NCI-H446 treated with DMSO at 0.1 percent for 48 hours (cell line): Measurements from ENCODE around the gene AHRR.

Experiments
- DNase-seq: peaks from one replicate; lab custom pipeline; 2025; lab: John Stamatoyannopoulos, UW

AHRR gene

DNA sequence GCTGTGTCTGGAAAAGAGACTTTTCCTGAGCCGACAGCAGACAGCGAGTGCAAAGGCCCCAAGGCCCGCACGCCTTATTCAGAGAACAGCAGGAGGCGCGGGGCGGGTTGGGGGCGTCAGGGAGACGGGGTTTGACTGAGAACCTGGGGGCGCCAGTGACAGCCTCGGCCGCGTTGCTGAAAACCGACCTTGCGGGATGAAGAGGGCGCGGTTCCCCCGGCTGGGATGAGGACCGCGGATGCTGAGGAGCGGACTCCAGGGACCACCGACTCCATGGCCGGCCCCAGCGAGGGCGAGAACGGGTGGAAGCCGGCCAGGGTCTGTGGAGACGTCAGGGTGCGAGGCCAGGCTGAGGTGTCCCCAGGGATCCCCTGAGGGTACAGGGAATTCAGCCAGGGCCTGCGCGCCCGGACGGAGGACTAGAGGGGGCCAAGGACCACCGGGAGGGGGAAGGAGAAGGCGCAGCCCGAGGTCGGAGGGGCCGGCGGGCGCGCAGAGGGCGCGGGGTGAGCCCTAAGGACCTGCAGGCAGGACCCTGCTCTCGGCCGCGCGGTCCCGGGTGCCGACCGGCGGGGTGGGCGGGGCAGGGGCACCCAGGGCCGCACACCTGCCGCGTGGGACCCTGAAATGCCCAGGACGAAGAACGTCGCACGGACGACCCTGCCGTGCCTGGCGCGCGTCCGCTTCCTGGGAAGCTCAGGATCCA is 837 bp upstream of the AHRR start:
- no peak for DNase-seq

DNA sequence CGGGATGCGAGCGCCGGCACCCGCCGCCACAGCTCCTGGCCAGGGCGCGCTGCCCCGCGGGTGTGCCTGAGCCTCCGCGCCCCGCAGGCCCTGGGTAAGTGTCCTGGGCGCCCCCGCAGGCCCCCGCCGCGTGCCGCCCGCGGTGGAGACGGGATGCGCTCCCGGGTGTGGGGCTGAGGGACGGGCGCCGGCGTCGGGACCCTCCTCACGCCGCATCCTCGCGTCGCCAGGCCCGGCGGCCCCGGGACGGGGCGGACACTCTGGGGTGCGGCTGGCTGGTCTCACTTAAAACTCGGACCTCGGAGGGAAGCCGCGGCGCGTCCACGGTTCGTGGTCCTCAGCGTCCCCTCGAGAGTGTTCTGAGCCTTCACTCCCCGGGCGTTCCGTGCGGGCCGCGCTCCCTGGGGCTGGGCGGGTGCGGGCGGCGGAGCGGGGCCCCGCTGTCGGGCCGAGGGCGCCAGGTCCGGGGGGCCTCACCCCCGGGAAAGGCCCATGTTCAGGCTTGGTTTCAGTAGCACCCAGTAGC is 275 bp downstream of the AHRR start:
- DNase-seq = no peak

DNA sequence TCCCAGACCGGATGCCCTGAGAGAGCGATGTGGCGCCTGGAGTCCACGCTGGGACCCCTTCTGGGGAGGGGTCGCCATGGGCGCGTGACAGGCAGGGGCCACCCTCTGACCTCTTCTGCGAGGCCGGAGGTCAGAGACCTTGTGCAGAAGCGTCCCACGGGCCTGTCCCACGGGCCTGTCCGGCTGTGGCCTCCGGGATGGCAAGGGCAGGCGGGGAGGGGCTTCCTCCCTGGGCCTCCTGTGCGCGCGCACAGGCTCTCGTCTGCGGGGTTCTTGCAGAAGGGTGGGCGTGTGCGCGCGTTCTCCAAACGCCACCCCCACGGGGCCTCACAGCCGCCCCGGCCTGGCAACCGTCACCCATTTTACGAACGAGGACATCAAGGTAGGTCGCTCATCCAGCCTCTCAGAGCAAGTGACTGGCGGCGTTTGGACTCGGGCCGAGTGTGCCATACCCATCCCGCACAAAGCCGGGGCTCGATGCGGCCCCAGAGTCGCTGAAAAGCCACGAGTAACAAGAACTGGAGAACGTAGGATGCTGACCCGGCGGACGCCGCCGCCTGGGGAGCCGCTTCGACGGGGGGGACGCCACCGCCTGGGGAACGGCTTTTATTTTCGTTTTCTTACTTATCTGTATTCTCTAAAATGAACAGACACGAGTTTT is 897 bp downstream of the AHRR start:
- DNase-seq = no peak

DNA sequence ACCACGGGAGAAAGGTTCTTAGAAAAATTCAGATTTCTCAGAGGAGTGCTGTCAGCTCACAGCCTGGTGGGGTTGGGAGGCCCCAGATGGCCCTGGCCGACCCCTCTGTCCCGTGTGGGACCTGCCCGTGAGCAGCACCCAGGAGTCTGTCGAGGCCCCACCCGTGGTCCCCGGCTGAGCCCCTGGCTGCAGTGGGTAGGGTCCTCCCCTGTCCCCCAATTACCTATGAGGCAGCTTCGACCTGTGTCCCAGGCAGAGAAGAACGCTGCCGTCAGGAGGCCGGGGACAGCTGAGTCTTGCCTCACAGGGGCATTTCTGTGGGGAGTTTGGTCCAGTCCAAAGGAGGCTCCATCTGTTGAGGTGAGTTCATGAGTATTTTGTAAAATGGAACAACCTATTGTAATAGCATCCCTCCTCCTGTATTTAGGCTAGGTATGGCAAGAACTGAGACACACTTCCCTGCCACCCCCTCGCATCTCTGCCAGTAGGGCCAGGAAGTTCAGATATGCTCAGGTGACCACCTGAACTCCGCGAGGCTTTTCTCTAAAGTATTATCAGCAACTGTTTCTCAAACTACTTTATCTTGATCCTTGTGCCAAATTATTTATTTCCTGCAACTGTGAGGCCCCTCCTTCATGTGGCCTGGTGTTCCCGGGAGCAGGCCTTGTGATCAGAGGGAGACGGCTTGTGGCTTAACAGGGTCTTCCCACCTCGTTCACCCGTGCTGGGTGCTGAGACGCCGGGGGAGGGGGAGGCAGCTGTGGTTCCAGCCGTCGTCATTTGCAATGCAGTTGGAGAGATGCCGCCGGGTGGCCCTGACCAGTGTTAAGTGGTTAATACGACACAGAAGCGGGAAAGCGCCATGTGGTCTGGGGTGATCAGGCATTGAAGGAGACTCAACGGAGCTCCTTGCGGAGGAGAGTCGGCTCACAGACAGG is 1.7 kb downstream of the AHRR start:
- no peak for DNase-seq

DNA sequence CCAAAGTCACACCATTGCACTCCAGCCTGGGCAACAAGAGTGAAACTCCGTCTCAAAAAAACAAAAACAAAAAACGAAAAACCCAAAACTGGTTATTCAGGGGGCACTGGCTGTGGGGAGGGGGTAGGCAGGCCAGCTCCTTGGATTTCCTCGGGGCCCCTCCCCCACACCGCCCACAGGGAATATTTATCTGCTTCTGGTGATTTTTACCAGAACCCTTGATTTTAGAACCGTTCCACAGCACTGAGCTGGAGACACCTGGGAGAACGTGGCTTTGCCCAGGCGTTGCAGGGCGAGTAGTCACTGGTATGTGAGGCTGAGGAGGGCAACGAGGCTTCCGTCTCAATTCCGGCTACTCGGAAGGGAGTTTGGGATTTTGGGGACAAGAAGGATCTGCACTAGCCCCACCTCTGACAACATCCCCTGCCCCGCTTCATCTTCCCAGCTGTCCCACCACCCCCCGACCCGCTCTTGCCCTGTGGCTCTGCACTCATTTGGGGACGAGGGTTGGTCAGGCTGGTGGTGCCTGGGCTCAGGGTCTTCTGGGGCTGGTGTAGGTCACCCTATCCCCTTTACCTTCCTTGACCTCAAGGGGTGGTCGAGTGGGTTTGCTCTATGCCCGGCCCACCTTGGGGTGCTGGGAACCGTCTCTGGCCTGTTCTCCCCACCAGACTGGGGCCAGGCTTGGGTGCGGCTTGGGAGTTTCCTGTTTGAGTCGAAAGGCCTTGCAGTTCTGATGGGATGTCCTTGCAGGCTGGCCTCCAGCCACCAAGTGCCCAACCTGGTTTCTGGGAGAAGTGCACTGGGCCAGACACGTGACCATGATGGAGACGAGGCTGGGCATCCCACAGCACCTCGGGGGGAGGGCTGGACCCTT is 3.5 kb downstream of the AHRR start:
- DNase-seq = no peak

DNA sequence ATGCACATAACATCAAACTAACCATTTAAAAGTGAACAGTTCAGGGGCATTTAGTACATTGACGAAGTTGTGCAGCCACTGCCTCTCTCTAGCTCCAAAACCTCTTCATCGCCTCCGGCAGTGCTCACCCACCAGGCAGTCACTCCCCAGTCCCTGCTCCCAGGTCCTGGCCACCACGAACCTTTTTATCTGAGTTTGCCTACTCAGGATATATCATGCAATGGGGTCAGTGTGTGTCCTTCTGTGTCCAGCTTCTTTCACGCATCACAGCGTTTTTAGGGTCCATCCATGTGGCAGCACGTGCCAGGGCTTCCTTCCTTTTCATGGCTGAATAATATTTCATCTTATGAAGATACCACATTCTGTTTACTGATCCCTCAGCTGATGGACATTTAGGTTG is 4.6 kb downstream of the AHRR start:
- DNase-seq = no peak

DNA sequence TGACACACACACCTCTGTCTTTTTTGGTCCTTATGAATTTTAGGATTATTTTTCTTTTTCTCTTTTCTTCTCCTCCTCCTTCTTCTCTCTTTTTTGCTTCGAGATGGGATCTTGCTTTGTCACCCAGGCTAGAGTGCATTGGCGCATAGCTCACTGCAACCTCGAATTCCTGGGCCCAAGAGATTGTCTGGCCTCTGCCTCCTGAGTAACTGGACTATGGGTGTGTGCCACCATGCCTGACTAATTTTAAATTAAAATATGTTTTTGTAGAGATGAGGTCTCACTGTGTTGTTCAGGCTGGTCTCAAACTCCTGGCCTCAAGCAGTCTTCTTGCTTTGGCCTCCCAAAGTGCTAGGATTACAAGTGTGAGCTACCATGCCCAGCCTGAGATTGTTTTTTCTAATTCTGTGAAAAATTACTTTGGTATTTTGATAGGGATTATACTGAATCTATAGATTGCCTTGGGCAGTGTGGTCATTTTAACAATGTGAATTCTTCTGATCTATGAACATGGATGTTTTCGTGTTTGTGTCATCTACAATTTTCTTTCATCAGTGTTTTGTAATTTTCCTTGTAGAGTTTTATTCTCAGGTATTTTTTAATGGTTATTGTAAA is 7.7 kb downstream of the AHRR start:
- DNase-seq = no peak

DNA sequence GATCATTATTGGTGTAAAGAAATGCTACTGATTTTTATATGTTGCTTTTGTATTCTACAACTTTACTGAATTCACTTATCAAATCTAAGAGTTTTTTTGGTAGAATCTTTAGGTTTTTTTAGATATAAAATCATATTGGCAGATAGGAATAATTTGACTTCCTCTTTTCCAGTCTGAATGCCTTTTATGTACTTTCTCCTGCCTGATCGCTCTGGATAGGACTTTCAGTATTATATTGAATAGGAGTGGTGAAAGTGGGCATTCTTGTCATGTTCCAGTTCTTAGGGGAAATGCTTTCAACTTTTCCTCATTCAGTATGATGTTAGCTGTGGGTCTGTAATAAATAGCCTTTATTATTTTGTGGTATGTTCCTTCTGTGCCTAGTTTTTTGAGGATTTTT is 8.3 kb downstream of the AHRR start:
- DNase-seq = no peak

DNA sequence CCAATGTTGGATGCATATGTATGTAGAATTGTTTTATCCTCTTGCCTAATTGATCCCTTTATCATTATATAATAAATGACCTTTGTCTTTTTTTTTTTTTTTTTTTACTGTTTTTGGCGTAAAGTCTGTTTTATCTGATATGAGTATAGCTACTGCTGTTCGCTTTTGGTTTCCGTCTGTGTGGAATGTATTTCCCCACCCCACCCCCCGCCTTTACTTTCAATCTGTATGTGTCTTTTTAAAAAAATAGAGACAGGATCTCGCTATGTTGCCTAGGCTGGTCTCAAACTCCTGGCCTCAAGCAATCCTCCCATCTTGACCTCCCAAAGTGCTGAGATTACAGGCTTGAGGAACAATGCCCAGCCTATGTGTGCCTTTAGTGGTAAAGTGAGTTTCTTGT is 11.3 kb downstream of the AHRR start:
- DNase-seq = no peak

DNA sequence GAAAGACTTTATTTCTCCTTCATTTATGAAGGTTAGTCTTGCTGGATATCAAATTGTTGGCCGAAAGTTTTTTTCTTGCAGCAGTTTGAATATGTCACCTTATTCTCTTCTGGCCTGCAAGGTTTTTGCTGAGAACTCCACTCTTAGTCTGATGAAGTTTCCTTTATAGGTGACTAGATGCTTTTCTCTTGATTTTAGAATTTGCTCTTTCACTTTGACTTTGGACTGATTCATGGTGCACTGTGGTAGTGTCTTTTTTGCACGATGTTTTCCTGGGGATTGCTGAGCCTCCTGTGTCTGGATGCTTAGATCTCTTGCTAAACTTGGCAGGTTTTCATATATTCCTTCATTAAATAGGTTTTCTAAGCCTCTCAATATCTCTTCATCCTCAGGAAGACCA is 12.4 kb downstream of the AHRR start:
- no peak for DNase-seq

DNA sequence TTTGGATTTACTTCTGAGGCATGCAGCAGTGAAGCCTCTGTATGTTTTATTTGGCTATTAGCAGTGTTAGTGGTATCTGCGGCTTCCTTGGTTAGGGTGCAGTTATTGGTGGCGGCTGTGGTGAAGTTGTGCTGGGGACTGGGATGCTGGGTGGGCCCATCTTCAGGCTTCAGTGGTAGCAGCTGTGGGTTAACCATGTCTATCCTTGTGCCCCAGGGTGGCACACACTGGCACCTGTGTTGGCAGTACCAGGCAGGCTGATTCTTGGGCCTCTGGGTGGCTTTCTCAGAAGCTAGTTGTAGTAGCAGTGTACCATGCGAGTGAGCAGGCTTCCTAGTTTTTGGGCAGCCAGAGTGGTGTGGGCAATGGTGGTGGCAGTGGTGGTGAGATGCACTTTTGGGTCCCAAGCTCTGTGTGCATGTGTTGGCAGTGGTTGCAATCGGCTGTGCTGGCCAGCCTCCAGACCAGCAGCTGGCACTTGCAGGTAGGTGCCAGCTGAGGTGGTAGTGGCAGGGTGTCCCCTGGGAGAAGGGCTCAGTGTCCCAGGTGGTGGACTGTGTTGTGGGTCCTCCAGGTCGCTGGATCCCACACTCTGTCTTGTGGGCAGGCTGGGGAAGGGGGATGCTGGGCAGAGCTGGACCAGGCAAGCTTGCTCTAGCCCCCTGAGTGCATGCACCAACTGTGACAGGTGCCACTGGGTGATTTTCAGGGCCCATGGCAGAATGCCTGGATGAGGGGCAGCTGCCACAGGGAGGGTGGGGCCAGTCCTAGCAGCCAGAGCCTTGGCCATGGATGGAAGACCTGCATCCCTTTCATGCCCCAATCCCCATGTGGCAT is 13.6 kb downstream of the AHRR start:
- DNase-seq = no peak

DNA sequence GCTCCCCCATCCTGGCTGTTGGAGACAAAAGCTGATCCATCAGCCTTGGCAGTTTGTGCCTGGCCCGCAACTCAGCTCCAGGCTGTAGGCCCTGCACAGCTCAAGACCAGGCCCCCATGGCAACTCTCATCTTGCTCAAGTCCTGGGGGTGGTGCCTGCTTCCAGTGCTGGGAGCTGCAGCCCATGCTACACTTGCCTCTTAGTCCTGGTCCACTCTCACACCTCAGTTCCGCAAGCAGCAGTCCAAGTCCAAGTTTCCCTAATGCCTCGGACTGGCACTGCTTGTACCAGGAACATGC is 14.2 kb downstream of the AHRR start:
- no peak for DNase-seq

DNA sequence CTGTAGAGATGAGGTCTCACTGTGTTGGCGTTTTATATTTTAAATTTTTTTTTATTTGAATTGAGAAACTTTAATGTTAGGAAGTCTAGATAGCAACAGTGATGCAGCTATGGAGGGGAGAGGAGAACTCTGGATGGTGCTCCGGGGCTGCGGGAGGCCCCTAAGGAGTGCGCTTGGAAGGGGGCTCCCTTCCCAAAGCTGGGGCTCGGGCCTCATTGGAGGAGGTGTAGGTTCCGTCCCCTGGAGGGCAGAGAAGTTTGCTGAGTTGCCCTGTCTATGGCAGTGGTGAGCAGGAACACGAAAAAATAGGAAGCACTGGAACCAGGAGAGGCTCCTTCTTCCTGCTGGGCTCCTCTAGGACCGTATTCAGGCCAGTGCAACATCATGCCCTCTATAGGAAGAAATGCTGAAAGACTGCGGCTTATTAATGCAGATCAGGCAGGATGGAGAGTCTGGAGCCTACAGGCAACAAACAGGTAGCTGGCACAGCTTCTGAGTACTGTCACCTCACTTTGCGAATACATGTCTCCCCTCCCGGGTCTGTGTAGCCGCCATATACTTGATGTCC is 16.1 kb downstream of the AHRR start:
- peak; percentile 19 for DNase-seq

DNA sequence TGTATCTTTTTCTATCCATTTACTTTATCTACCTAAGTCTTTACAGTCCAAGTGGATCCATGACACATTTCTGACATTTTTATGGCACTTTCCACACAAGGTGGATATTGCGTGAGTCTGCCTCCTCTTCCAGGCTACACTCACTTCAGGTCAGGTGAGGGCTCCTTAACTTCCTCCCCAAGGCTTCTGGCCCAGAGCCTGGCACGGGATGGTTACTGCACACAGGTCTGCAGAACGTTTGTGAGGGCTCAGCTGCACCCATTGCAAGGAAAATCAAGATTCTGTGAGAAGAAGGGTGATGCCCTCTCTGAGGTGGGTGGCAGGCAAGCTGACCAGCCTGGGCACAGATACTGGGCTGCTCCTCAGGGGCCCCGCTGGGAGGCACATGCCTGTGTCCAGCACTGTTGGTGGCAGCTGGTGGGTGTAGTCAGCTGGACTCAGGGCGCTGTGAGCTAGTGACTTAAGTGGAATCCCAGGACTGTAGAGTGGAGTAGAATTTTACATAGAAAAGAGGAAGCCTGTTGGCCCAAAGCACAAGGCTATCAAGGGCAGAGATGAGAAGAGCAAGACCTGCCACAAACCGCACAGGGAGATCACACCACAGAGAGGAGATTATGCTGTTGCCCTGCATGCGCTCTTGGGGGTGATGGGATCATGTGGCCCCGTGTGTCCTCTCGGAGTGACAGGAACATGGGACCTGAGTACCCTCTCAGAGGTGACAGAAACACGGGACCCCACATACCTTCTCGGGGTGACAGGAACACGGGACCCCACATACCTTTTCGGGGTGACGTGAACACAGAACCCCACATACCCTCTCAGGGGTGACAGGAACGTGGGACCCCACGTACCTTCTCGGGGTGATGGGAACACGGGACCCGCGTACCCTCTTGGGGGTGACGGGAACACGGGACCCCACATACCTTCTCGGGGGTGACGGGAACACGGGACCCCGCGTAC is 21.3 kb downstream of the AHRR start:
- no peak for DNase-seq

DNA sequence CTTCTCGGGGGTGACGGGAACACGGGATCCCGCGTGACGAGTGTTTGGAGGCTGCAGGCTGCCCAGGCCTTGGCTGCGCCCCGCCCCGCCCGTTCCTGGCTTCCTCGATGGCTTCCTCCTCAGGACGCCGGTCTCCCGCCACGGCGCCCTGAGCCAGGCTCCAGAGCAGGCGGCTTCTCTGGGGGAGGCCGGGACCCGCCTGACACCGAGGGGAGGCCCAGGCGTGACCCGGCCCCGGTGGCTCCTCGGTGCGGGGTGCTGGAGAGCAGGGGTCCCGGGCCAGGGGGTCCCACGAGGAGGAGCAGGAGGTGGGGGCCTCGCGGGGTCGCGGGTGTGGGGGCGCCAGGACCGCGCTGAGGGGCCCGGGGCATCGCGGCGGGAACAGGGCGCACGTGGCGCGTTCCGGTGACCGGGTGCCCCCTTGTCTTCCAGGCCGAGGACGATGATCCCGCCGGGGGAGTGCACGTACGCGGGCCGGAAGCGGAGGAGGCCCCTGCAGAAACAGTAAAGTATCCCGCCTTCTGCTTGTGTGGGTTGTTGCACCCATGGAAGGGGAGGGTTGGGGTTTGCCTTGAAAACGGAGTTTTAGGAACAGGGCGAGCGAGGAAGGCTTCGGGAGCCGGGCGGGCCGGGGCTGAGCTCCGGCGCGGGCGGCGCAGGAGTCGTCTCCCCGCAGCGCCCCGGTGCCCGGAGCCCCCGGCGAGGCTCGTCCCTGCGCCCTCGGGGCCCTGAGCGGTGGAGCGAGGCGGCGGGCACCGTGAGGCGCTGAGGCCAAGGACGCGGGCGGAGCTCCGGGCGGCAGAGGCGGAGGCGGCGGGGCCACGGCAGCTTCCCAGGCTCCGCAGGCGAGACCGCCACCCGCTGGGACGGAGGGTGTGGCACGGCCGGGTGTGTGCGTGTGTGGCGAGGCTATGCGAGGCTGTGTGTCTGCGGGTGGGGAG is 22.2 kb downstream of the AHRR start:
- DNase-seq = no peak

DNA sequence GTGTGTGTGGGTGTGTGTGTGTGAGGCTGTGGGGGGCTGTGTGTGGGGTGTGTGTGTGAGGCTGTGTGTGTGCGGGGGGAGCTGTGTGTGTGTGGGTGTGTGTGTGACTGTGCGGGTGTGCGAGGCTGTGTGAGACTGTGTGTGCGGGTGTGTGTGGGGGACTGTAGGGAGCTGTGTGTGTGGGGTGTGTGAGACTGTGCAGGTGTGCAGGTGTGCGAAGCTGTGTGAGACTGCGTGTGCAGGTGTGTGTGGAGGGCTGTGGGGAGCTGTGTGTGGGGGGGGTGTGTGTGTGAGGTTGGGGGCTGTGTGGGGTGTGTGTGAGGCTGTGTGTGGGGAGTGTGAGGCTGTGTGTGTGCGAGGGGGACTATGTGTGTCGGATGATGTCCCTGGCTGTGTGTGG is 23.2 kb downstream of the AHRR start:
- DNase-seq = no peak

DNA sequence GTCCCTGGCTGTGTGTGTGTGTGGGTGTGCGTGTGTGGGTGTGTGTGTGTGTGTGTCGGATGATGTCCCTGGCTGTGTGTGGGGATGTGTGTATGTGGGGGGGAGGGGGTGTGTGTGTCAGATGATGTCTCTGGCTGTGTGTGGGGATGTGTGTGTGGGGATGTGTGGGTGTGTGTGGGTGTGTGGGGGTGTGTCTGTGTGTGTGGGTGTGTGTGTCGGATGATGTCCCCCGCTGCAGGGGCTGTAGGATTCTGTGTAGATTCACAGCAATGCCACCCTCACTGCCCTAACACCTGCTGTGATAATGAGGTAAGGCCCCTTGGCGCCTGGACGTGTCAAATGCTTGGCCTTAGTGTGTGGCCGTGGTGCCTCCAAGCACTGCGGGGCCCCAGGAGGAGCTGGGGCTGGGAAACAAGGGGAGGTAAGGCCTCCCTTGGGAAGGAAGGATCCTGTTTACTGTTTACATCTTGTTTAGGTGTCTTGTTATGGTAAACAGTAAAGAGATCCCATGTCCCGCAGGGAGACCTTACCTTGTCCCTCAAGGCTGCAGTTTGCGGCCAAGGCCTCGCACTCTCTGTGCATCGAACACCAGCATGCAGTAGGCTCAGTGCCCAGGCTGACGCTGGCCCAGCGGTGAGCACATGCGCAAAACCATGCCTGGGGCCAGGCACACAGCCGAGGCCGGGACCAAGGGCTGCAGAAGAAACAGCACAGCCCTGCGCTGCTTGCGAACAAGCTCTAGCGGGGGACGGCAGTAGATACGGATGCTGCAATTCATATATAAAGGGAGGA is 24.1 kb downstream of the AHRR start:
- DNase-seq = no peak
